CD4-positive, alpha-beta T cell (primary cell): Measurements from ENCODE around the gene RAPGEF1. TPM values are rescaled to one million over a fixed set of nuclear protein-coding genes. Genes with fewer than 3 reads are reported as not detected.

ENCODE experiments used
- ATAC-seq: fragments of 200-7000 bp; cut with Tn5 transposase; one replicate; pipeline ENCODE4 v1.10.0; 2022; ENCODE audit warnings: mild to moderate bottlenecking; ENCODE audit not compliant: poor library complexity
- CTCF ChIA-PET: fragments of 350-600 bp; sonication (Branson Sonifier 250); formaldehyde crosslinking; loops from one replicate; lab custom pipeline; 2021; ENCODE audit warnings: antibody characterized with exemption, inconsistent platforms; lab: Charles Lee
- POLR2A ChIA-PET: fragments of 350-600 bp; sonication (Branson Sonifier 250); formaldehyde crosslinking; loops from one replicate; lab custom pipeline; 2021; ENCODE audit warnings: antibody characterized with exemption, inconsistent platforms; lab: Charles Lee
- DNase-seq, 14 experiments: peaks; one replicate each; pipeline ENCODE4 v3.0.0-alpha.2; 2013 to 2020; ENCODE audit warnings: mixed read lengths in 2 of 14
- H3K27ac ChIP-seq, 2 donors: one replicate each; pipeline versions ENCODE4 v1.5.1 to v1.7.0; 2013; ENCODE audit warnings: low read length in 2 of 2, low read depth in 1 of 2, mild to moderate bottlenecking in 1 of 2
- H3K27me3 ChIP-seq, 2 experiments: 1 replicate in 1 of 2; 2 replicates in 1 of 2; pipeline versions ENCODE4 v1.6.1 to v1.7.0; 2013; ENCODE audit warnings: low read length in 2 of 2, control low read depth in 1 of 2, mild to moderate bottlenecking in 1 of 2, moderate library complexity in 1 of 2; ENCODE audit not compliant: insufficient read depth in 2 of 2, control insufficient read depth in 1 of 2
- H3K36me3 ChIP-seq: one replicate; pipeline ENCODE4 v1.6.1; 2013; ENCODE audit warnings: low read length, control low read depth; ENCODE audit not compliant: insufficient read depth
- H3K4me1 ChIP-seq: one replicate; pipeline ENCODE4 v1.6.1; 2013; ENCODE audit warnings: low read length, control low read depth; ENCODE audit not compliant: insufficient read depth
- H3K4me3 ChIP-seq: one replicate; pipeline ENCODE4 v1.5.1; 2013; ENCODE audit warnings: mild to moderate bottlenecking, low read length, moderate library complexity
- H3K9me3 ChIP-seq, 2 experiments: 1 replicate in 1 of 2; 2 replicates in 1 of 2; pipeline versions ENCODE4 v1.6.1 to v1.7.0; 2013; ENCODE audit warnings: low read length in 2 of 2, mild to moderate bottlenecking in 2 of 2, control low read depth in 1 of 2, moderate library complexity in 1 of 2; ENCODE audit not compliant: control insufficient read depth in 1 of 2, insufficient read depth in 1 of 2
- H3K27ac Mint-ChIP-seq: one replicate; pipeline ENCODE4 v1.8.0; 2020; ENCODE audit warnings: mixed read lengths
- H3K27me3 Mint-ChIP-seq: one replicate; pipeline ENCODE4 v1.8.0; 2021; ENCODE audit warnings: mixed read lengths
- H3K36me3 Mint-ChIP-seq: one replicate; pipeline ENCODE4 v1.8.0; 2021; ENCODE audit warnings: low read depth, mixed read lengths
- H3K4me1 Mint-ChIP-seq: one replicate; pipeline ENCODE4 v1.8.0; 2021; ENCODE audit warnings: low read depth, mixed read lengths
- H3K4me3 Mint-ChIP-seq: one replicate; pipeline ENCODE4 v1.8.0; 2020; ENCODE audit warnings: mild to moderate bottlenecking, mixed read lengths
- H3K9me3 Mint-ChIP-seq: one replicate; pipeline ENCODE4 v1.8.0; 2020; ENCODE audit warnings: mixed read lengths
- CTCF ChIP-seq: fragments of 200-600 bp; IDR thresholded peaks from one replicate; pipeline ENCODE4 v1.8.0; 2022; ENCODE audit warnings: antibody characterized with exemption, mild to moderate bottlenecking
- intact Hi-C, 2 experiments: fragments of 100-400 bp; cut with DNase I in 1 of 2; cut with micrococcal nuclease in 1 of 2; formaldehyde crosslinking; loops; one replicate each; pipeline versions ENCODE4 v1.15.1 to v1.9.0; 2023 to 2025; cut with DNase I, micrococcal nuclease
- total RNA-seq, 174 experiments: library from RNA in 2 of 174; stranded (reverse) in 2 of 174; gene quantifications; one replicate each; pipeline ENCODE4 v1.2.3 and lab custom pipeline; 2021 to 2026

RAPGEF1 gene
- total RNA-seq, 2 experiments from 2014 or later = 130 to 134 TPM

- intact Hi-C loops = no loop called here
- ChIA-PET CTCF (no interaction called here), POLR2A (interaction anchor here (0.6 kb wide), 1 partner anchor 684 kb away, joined by 3 read pairs; the partner anchor contains the start of gene SETX)
- Histone ChIP-seq H3K27me3 (no peaks in the 10 kb centered on the region), H3K4me3 (no peak overlapping the region), H3K27ac (peak overlapping the region; percentile 89 to 92), H3K36me3 (peaks cover 3% of the 10 kb centered on the region), H3K4me1 (peaks cover 97% of the 10 kb centered on the region), H3K9me3 (no peaks in the 10 kb centered on the region)
- no peaks in the 10 kb centered on the region for H3K27me3 Mint-ChIP-seq
- peak overlapping the region; percentile 96 for H3K27ac Mint-ChIP-seq
- no peaks in the 10 kb centered on the region for H3K9me3 Mint-ChIP-seq
- DNase-seq (peak in 1 of 14 experiments; percentile 29), ATAC-seq (no peak)
- TF ChIP-seq CTCF = no peak
- H3K36me3 Mint-ChIP-seq = no peaks in the 10 kb centered on the region
- peak overlapping the region; percentile 52 for H3K4me3 Mint-ChIP-seq
- peaks cover 96% of the 10 kb centered on the region for H3K4me1 Mint-ChIP-seq
Observed at GRCh38 chr9:131671133-131671520, 68.7 kb downstream of the RAPGEF1 start.

DNA sequence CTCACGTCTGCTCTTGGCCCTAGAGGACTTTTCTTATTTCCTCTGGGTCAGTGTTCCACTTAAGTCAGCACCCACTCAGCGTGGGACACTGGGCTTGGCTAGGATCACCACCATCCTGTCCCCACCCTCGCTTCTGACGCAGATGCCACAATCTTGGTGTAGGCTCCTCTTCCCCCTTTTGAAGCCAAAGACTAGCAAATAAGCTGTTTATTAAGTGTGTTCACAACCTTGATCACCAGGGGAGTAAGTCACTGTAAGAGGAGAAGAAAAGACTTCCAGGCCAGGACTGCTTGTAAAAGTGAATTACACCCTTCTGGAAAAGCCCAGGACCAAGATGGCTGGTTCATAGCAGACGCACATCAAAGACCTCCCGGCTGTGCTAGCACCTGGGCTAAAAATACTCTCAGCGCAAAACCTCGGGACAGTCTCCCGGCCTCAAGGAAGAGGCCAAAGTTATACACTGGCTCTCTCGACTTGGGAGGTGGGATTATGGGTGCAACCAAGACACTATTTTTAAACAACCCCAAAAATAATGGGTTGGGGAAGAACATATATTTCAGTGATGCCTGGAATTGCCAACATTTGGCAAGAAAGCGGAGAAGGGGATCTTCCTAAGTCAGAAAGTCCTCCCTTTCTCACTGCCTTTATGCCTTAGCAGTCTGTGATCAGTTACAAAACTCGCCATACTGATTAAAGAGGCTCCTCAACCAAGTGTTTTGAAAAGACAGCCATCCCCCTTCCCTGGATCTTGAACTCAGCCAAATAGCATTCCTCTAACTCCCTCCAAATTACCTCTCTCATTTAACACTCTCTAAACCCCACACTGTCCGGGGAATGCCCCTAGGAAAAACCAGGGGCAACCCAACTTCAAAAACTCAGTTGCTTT, 69.4 kb downstream of the RAPGEF1 start:
- no peaks in the 10 kb centered on the region for H3K27me3 ChIP-seq
- H3K27me3 Mint-ChIP-seq = no peaks in the 10 kb centered on the region
- ATAC-seq (peak; percentile 3), DNase-seq (peak in 5 of 14 experiments; percentile 33 to 77 (median 58))
- intact Hi-C loops = no loop called here
- H3K4me1 ChIP-seq = peaks cover 96% of the 10 kb centered on the region
- TF ChIP-seq CTCF = no peak
- no peaks in the 10 kb centered on the region for H3K36me3 Mint-ChIP-seq
- no peaks in the 10 kb centered on the region for H3K9me3 Mint-ChIP-seq
- ChIA-PET POLR2A (interaction anchor here (0.6 kb wide), 1 partner anchor 684 kb away, joined by 3 read pairs; the partner anchor contains the start of gene SETX), CTCF (interaction anchor here (2.1 to 4.7 kb wide), 4 partner anchors 7 to 79 kb away, joined by 8 to 20 read pairs (median 13); partner anchors contain the start of gene RAPGEF1)
- peak overlapping the region; percentile 89 to 92 for H3K27ac ChIP-seq
- H3K4me1 Mint-ChIP-seq = peaks cover 96% of the 10 kb centered on the region
- H3K36me3 ChIP-seq = peaks cover 3% of the 10 kb centered on the region
- peak overlapping the region; percentile 52 for H3K4me3 Mint-ChIP-seq
- H3K9me3 ChIP-seq = no peaks in the 10 kb centered on the region
- H3K27ac Mint-ChIP-seq = peak overlapping the region; percentile 96
- no peak overlapping the region for H3K4me3 ChIP-seq

- Mint-ChIP-seq H3K4me3 (peak overlapping the region; percentile 64), H3K9me3 (no peaks in the 10 kb centered on the region), H3K36me3 (no peaks in the 10 kb centered on the region), H3K4me1 (peaks cover 95% of the 10 kb centered on the region), H3K27me3 (no peaks in the 10 kb centered on the region), H3K27ac (peak overlapping the region; percentile 96)
- Histone ChIP-seq H3K4me1 (peaks cover 93% of the 10 kb centered on the region), H3K36me3 (peaks cover 3% of the 10 kb centered on the region), H3K27me3 (no peaks in the 10 kb centered on the region), H3K27ac (peak overlapping the region; percentile 89 to 92), H3K9me3 (no peaks in the 10 kb centered on the region), H3K4me3 (peak overlapping the region; percentile 11)
- ChIA-PET CTCF (interaction anchor here (1.2 to 4.7 kb wide), 9 partner anchors 8 to 78 kb away, joined by 3 to 20 read pairs (median 8); partner anchors contain the start of gene RAPGEF1), POLR2A (interaction anchor here (0.6 to 4.0 kb wide), 7 partner anchors 8 to 168 kb away, joined by 4 to 58 read pairs (median 7); no protein-coding TSS in a partner anchor)
- peak in 3 of 14 experiments; percentile 31 to 46 (median 38) for DNase-seq
- TF ChIP-seq CTCF = no peak
- no peak for ATAC-seq
- intact Hi-C loops = loop anchor here in 1 of 2 experiments (2.0 kb wide), 2 partner anchors 35 to 63 kb away; no protein-coding TSS in a partner anchor
Observed at GRCh38 chr9:131669269-131670157, 70.4 kb downstream of the RAPGEF1 start.
